GM21723 (cell line): ENCODE measurements around the gene RNF44.
"Not testable (repeated sequence)": the region's sequence is repeated elsewhere in the genome, so short reads cannot be mapped to it uniquely, and the experiment has no call there.

Experiments used
- ATAC-seq: cut with Tn5 transposase; IDR thresholded peaks from one replicate; pipeline ENCODE4 v1.9.1; 2021; ENCODE audit warnings: mild to moderate bottlenecking, moderate library complexity; ENCODE audit not compliant: unreplicated experiment

The RNF44 gene

GRCh38 chr5:176553260-176554085, 16.3 kb upstream of the RNF44 start:
- no peak for ATAC-seq

GRCh38 chr5:176552332-176552869, 15.2 kb upstream of the RNF44 start:
- ATAC-seq, result no peak

GRCh38 chr5:176550937-176551336, 13.7 kb upstream of the RNF44 start:
- not testable (repeated sequence) for ATAC-seq

- ATAC-seq, result peak; percentile 72
Observed at GRCh38 chr5:176550275-176550831, 13.2 kb upstream of the RNF44 start.

GRCh38 chr5:176549871-176550270, 12.7 kb upstream of the RNF44 start:
- ATAC-seq, result no peak

- no peak for ATAC-seq
Observed at GRCh38 chr5:176548967-176549444, 11.8 kb upstream of the RNF44 start, which contains the start of gene CDHR2. TSS of gene CDHR2 (plus strand) at chr5:176549342. CDS start at chr5:176565353, 16,011 bp downstream.

- no peak for ATAC-seq
Observed at GRCh38 chr5:176547802-176548201, 10.6 kb upstream of the RNF44 start.

- ATAC-seq, result no peak
Observed at GRCh38 chr5:176545737-176546509, 8.7 kb upstream of the RNF44 start.

- no peak for ATAC-seq
Observed at GRCh38 chr5:176545388-176545736, 8.2 kb upstream of the RNF44 start.

- ATAC-seq, result peak; percentile 67
Observed at GRCh38 chr5:176543428-176544182, 6.4 kb upstream of the RNF44 start.

- ATAC-seq, result peak; percentile 49
Observed at GRCh38 chr5:176542596-176543427, 5.6 kb upstream of the RNF44 start.

GRCh38 chr5:176542135-176542595, 5.0 kb upstream of the RNF44 start:
- no peak for ATAC-seq

- no peak for ATAC-seq
Observed at GRCh38 chr5:176541338-176542134, 4.3 kb upstream of the RNF44 start.

GRCh38 chr5:176540956-176541337, 3.7 kb upstream of the RNF44 start:
- ATAC-seq, result no peak

- no peak for ATAC-seq
Observed at GRCh38 chr5:176540476-176540899, 3.3 kb upstream of the RNF44 start.

GRCh38 chr5:176538989-176539384, 1.8 kb upstream of the RNF44 start:
- no peak for ATAC-seq

- ATAC-seq, result no peak
Observed at GRCh38 chr5:176538230-176538988, 1.2 kb upstream of the RNF44 start.
